Activated gamma-delta T cell treated with anti-CD3 and anti-CD28 coated beads, Interleukin-2, amount 50 U/mL, for 16 hours (primary cell): ENCODE results near the gene ADAMTS14.

Experiments used
- DNase-seq: peaks from one replicate; pipeline ENCODE4 v3.0.0-alpha.2; 2020; ENCODE audit warnings: low read depth

The ADAMTS14 gene

DNA sequence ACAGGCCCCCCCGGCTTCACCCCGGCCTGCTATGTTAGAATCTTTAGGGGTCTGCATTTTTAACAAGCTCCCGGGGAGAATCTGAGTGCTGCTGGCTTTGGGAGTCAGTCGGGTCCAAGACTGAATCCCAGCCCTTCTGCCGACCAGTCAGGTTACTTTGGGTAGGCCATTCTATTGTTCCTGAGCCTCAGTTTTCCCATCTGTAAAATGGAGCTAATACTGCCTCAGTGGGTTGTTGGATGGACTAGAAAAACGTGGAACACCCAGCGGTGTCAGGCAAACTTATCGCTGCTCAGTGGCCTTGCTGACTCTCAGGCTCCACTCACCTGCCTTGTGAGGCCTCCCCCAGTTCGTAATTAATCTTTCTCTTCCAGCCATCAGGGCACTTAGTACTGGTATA, 101.2 kb downstream of the ADAMTS14 start:
- no peak for DNase-seq

DNA sequence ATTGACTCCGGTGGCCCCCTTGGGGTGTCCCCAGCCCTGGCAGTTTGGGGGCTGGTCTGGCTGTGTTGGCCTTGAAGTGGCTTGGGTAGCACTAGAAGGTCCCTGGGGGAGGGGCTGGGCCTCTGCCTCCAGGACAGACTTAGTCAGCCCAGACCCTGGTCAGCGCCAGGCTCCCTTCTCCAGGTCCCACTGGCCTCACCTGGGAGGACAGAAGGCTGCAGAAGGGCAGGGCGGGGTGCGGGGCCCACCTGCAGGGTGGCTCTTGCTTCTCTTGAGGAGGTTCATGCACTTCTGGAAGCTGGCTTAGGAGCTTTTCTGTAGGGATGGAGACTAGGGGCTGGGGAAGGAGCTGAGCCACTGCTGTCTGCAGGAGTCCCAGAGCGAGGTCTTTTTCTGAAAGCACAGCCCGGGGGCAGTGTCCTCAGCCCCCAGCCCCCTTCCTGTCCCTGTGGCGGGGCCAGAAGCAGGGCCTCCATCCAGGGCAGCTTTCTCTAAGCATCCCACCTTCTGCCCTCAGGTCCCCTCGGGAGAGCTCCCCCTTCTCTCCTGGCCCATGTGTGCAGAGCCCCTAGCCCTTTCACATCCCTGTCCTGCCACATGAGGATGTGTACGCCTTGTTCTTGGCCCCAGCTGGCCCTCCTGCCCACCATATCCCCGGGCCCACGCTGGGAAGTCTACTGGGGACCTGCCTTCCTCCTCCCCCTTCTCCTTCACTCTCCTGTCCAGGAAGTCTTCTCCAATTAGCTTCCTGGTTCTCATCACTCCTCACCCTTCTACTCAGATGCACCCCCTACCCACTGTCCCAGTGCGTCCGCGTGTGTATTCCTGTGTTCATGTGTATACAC, 101.9 kb downstream of the ADAMTS14 start:
- no peak for DNase-seq

DNA sequence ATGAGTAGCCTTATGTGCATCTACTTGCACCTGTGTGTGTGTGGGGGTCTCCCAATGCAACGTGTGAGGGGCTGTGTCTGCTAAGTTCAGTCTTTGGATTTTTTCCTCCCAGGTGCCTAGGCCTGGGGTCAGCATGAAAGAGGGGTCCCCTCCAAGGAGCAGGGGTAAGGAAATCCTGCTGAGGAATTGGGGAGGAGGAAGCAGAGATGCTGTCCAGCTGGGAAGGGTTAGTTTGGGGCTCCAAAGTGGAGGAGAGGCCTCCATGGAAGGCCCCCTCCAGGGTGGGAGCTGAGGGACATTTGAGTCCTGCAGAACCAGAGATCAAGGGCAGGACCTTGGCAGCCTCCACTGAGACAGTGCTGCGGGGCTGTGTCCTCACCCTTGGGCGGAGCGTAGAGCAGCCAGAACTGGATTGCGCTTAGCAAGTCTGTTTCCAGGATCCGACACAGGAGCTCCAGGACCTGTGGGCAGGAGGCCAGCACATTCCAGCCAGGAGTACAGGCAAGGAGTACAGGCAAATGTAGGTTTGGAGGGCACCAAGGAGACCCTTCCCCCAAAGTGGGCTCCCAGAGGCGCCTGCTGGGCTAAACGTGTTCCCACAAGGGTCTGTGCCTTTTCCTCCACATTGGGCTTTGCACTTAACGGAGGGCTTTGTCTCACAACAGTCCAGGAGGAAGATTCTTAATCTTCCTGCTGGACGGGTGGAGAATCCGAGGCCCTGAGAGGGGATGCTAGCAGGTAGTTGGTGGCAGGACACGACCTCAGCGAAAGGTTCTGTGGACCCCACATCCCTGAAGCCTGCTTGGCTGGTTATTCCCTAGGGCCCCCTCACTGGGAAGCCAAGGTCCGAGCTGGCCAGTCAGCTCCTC, 102.7 kb downstream of the ADAMTS14 start:
- no peak for DNase-seq

DNA sequence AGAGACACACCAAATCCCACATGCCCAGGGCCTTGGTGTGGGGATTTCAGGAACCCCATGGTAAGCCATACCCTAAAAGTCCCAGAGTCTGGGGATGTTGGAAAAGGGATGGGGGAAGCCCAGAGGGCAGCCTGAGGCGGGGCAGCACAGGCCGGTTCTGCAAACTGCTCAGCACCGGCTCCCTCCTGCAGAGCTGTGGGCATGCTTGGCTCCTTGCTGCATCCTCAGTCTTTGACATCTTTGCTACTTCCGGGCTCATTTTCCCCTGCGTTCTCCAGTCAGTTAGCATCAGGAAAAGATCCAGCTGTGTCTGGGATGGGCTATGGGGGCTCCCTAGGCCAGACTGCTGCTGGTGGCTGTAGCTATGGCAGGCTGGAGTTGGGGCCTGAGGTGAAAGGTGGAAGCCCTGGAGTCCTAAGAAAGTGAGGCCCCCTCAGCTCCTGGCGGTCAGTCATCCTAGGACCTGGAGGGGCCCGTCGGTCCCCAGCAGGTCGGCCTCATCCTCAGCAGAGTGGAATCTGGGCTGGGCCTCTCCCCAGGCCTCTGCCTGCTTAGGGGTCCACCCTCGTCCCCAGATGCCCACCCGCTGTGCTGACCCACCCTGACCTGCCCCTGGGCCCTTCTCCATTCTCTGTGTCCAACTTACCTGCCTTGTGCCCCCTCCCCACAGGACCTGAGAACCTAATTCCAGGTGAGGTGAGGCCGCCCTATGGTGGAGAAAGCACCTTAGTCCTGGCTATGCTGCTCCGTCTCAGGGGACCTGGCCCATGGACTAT, 103.6 kb downstream of the ADAMTS14 start:
- DNase-seq = no peak

DNA sequence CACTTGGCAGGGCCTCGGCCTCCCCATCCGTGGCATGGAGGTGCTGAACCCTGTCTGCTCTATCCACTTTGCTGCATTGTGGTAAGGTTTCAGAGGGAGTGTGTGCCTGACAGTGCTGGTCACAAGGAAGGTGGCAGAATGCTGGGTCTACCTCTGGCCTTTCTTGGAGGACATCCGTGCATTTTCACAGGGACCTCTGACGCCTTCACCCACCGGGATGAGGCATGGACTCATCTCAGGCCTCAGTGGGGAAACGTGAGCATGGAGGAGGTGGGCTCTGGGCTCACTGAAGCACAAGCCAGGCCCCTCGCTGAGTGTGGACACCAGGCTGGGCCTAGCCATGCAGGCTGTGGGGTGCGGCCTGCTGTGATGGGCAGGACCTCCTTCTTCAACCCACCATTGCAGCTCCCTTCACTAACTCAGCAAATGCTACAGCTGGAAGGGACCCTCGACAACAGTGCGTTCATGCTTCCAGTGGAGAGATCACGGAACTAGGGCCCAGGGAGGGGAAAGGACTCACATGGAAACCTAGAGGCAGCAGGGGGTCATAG, 104.2 kb downstream of the ADAMTS14 start:
- DNase-seq = no peak

DNA sequence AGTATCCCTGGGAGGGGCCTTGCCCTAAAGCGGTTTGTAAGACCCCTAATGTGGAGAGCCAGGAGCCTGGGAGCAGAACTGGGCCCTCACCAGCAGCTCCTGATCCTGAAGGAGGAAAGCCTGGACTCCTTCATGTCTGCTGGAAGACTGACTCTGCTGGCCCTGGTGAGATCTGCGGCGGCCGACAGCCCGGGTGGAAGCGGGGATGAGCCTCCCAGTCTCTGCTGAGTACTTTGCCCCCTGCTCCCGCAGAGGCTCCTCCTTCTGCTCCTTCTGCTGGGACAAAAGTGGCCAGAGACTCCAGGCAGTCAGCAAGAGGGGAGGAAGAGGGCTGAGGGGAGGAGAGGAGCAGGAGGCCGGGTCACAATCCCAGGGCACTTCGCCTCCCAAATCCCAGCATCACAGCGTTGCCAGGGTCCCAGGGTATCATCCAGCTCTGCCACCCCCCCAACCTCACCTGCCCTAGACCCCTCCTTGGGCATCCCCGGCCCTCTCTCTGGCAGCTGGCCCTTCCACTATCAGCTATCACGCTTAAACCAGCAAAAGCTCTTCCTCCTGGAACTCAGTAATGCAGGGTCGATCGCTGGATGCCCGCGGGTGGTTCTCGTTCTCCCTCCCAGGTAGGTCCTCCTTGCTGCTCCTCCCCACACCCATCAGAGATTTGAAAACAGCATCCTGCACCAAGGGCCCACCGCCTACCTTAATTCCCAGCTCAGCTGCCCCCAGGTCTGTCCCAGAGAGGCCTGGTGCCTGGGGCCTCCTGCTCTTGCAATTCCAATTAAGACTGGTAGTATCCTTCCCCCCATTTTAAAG, 105.0 kb downstream of the ADAMTS14 start:
- DNase-seq = no peak

DNA sequence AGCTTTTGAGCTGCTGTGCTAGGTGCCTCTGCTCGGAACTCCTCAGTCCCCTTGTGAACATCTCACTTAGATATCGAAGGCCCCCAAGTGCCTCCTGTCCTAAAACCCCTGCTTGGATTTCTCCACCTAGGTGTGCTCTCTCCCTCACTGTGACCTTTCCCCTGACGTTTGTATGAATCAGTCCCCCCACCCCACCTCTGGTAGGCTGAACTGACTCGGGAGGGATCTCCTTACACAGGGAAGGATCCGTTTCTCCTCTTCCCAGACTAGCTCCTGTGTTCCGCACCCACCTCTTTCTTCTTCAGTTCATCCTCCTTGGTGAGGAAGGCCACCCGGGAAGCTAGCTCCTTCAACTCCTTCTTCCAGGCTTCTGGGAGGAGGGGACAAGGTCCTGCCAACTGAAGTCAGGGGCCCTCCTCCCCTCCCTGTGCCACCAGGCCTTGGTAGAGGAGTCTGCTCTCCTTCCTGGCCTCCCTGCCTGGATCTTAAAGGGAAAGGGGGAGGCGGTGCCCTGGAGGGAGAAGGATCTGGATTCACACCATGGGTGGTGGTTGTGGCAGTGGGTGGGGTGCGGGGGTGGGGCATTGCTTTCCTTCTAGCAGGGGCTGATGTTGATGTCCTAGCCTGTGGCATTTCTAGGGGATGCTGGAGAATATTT, 106.1 kb downstream of the ADAMTS14 start:
- no peak for DNase-seq

DNA sequence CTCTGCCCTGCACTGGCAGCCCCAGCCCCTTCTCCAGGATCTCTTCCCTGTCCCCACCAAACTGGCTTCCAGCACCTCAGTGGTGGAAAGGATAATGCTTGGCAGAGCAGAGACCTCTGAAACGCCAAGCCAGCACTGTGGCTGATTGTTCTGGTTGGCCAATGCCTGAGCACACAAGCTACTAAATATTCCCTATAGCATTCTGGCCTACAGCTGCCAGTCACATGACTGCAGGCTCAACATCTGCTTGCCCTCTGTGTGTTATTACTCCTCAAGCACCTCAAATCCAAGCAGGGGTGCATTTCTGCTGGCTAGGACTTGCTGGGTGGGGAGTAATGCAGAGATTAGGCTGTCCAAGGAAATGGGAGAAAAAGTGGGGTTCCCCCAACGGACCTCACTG, 106.8 kb downstream of the ADAMTS14 start:
- no peak for DNase-seq

DNA sequence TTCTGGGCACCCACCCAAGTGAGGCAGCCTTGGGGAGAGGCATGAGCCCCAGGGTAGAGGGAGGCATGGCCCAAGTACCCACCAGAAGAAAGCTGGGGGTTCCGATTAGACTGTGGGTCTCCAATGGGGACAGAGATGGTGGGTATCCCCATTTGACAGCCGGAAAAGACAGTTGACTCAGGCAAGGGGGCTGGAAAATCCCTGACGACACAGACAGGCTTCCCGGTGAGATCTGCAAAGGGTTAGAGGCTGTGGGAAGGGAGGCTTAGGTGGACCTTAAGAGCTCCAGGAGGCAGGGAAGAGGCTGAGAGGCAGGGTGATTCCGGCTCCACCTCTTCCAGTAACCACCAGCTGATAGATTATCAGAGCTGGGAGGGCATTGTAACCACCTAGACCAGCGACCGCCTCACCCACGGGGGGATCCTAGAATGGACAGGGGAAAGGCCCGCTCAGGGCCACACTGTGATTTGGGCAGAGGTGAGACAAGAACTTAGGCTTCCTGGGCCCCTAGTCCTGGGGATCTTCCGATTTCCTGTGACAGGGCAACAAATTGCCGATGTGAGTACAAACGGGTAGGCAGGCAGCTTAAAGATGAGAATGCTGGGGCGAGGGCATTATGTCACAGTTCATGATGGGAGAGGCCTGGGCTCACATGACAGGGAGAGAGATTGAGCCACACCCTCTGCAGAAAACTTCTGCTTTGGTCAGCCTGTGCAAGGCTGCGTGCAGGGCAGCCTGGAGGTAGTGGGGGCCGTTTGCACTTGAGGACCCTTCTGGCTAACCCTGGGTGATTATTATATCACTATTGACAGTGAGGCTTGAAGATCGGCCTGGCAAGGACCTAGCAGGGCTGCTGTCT, 107.4 kb downstream of the ADAMTS14 start:
- no peak for DNase-seq

DNA sequence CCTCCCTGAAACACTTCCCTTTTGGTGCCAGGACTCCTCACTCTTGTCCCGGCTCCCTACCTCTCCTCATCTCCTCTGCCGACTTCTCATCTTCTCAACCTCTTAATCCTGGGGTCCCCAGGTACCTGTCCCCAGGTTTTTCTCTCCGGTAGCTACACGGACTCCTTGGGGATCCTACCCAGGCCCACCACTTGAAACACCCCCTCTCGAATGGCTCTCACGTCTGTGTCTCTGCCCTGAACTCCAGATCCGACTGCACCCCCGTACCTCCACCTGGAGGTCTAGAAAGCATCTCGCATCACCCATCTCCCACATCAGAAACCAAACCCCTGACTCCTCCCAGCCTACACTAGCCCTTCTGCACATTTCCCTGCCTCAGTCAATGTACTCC, 108.1 kb downstream of the ADAMTS14 start:
- DNase-seq = no peak

DNA sequence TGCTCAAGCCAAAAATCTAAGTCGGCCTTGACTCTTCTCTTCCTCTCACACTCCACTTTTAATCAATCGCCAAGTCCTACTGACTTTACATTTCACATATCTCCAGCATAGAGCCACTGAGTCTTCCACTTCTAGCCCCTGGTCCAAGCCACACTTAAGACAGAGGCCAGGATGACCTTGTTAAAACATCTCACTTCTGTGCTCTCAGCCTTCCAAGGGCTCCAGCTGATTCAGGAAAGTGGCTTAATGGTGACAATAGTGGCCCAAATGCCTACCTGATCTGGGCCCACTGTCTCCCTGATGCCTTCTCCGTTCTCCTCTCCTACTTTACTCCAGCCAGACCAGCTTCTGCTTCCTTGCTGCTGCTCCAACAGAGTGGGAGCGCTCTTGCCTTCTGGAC, 108.5 kb downstream of the ADAMTS14 start:
- DNase-seq = no peak

DNA sequence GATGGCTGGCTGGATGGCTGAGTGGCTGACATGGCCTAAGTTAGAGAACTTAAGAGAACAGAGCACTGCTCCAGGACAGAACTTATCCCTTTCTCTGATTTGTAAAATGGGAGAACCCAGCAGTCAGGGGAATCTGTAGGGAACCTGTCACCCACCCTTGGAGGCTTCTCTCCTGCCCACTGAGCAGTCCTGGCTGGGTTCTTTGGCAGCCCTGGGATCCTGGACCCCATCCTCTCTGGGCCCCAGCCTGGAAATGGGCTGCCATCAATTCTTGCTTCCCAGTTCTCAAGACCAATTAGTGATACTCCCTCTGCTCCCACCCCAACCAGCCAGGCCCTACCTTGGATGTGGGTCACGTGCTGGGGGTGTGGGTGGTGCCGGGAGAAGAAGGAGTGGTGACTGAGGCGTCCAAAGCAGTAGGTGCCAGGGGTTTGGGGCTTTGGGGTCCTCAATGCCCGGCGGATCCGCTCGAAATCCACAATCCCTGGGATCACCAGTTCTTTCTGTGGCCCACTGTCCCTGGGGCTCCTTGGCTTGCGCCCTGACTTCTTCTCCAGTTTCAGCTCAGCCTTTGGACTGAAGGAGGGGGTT, 109.2 kb downstream of the ADAMTS14 start:
- no peak for DNase-seq

DNA sequence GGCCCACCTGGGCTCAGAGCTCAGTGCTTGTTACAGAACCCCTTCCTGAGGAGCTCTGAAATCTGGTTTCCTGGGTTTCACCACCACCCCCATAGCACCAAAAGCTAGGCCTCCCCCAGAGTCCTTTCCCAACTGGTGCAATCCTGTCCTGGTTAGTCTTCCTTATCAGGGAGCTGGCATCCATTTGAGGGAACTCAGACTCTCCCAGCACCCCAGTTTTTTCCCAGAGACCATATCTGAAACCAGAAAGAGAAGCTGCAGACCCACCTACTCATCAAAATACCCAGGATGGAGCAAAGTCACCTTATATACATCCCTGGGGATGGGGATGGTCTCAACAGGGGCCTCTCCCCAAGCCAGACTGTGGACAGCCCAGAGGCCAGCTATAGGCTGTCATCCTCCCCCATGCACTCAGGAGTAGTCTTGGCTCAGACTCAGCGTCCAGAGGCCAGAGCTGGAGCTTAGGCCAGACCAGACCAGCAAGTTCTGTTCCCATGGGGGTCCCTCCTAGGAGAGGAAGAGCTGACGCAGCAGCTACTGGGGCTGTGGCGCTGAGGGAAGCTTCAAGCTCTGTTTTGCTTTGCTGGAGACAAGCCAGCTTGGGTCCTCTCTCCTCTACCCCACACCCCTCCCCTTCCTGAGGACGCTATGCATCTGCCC, 109.9 kb downstream of the ADAMTS14 start:
- DNase-seq = no peak

DNA sequence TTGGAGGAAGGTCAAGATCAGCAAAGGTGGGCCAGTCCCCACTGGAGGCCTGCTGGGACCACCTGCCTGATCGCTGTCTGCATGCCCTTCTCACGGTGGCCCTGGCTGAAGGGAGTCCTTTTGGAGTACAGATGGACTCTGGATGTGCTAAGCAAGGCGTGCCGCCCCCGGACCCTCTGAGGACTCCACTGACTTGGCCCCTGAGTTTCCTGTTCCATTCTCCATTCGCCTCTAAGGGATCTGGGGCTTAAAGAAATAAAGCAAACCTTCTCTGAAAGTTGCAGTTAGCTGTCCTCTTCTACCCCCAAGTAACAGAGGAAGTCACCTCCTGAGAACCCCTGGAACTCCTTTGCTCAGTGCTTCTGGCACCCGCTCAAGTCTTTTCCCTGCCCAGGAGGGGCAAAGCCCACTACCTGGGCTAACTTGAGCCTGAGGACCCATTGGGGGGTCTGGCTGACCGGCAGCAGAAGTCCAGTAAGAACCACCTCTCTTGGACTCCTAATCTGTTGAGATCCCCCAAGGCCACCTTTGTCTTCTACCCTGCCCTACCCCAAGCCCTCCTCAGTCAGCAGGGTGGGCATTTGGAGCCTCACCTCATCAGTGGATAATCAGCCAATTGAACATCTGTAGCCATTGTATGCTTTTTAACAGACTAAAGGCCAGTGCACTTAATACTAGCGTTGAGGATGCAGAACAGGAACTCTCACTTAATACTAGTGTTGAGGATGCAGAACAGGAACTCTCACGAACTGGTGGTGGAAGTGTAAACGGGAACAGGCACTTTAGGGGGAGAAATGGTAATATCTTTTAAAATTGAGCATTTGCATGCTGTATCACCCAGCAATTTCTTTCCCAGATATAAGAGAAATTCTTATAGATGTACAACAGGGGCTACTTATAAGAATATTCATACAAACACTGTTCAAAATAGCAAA, 110.7 kb downstream of the ADAMTS14 start:
- DNase-seq = no peak

DNA sequence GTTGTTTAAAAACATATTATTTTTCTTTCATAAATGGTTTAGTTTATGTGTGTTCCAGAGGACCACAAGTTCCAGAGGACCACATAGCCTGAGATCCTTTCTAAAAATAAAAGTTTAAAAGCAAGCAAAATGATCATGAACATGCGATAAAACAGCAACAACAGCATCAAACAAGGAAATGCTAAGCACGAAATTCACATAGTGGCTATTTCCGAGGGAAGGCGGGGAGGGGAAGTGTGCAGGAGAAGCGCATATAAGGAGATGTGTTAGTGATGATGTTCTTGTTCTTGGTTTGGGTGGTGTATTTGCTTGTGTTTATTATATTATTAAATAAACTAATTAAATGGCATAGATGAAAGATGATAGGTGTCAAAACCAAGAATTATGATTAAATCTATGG, 111.7 kb downstream of the ADAMTS14 start:
- DNase-seq = no peak

DNA sequence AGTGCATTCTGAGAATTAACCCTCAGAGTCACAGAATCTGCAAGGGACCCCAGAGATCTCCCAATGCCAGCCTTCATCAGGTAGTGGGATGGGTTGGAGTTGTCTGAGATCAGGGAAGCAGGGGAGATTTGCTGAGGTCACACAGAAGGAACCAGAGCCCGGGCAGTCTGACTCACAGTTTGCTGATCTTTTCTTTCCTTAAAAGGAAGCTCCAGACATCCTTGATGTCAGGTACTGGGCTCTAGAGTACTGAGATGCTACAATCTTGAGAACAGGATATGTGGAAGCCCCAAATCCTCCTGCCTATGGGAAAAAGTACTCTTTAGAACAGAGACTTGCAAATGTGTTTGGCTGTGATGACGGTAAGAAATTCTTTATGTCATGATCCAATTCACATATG, 112.2 kb downstream of the ADAMTS14 start:
- DNase-seq = no peak

DNA sequence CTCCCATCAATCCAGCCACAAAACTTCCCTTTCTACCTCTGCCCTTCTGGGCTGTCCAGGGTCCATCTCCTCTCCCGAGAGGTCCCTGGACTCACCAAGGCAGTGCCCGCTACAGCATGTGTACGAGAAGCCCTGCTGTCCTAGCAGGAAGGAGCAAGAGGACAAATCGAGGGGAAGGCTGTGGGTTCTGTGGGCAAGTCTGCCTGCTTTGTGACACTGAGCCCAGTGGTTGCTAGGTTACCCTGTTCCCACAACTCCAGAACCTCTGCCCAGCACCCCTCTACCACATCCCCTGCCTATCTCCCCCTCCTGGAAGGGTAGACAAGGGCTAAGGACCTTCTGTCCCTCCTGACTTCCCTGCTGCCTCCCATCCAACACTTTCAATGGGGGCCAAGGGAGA, 112.9 kb downstream of the ADAMTS14 start, which contains the start of gene TBATA:
TBATA (minus strand) TSS at position 188 of the 400 bp plus-strand sequence. CDS start 1,998 bp downstream, outside the sequence.
- DNase-seq = no peak
